ENCODE results near the gene RBM47.

Gene RBM47

GRCh38 chr4:40629401-40630334, at the start of gene RBM47:
TSS of gene RBM47 (minus strand) at chr4:40629864. CDS start at chr4:40438893, 190,971 bp downstream.
- H3K4me3 ChIP-seq (ENCODE audit: control insufficient read depth, low read depth, low read length): peak within 1 kb of the TSS; percentile 70
- TF ChIP-seq CTCF (IDR thresholded peaks at IDR 0.05; ENCODE audit: control insufficient read depth, insufficient read depth, low read depth, low read length, missing control alignments): no peak
- no peak for DNase-seq (ENCODE audit: low read depth)

- no peak for TF ChIP-seq CTCF (IDR thresholded peaks at IDR 0.05; ENCODE audit: control insufficient read depth, insufficient read depth, low read depth, low read length, missing control alignments)
- no peak for DNase-seq (ENCODE audit: low read depth)
- no peak overlapping the region for H3K4me3 ChIP-seq (ENCODE audit: control insufficient read depth, low read depth, low read length)
These were observed 48.8 kb upstream of the RBM47 start for GRCh38 chr4:40678421-40678820.

GRCh38 chr4:40675166-40675565, 45.5 kb upstream of the RBM47 start:
- TF ChIP-seq CTCF (IDR thresholded peaks at IDR 0.05; ENCODE audit: control insufficient read depth, insufficient read depth, low read depth, low read length, missing control alignments): no peak
- no peak for DNase-seq (ENCODE audit: low read depth)
- H3K4me3 ChIP-seq (ENCODE audit: control insufficient read depth, low read depth, low read length): no peak overlapping the region

GRCh38 chr4:40672528-40673522, 43.2 kb upstream of the RBM47 start:
- no peak for TF ChIP-seq CTCF (IDR thresholded peaks at IDR 0.05; ENCODE audit: control insufficient read depth, insufficient read depth, low read depth, low read length, missing control alignments)
- no peak overlapping the region for H3K4me3 ChIP-seq (ENCODE audit: control insufficient read depth, low read depth, low read length)
- DNase-seq (ENCODE audit: low read depth): peak; percentile 97

GRCh38 chr4:40669504-40669903, 39.8 kb upstream of the RBM47 start:
- no peak overlapping the region for H3K4me3 ChIP-seq (ENCODE audit: control insufficient read depth, low read depth, low read length)
- no peak for TF ChIP-seq CTCF (IDR thresholded peaks at IDR 0.05; ENCODE audit: control insufficient read depth, insufficient read depth, low read depth, low read length, missing control alignments)
- DNase-seq (ENCODE audit: low read depth): no peak

GRCh38 chr4:40665842-40666241, 36.2 kb upstream of the RBM47 start:
- no peak for DNase-seq (ENCODE audit: low read depth)
- H3K4me3 ChIP-seq (ENCODE audit: control insufficient read depth, low read depth, low read length): no peak overlapping the region
- no peak for TF ChIP-seq CTCF (IDR thresholded peaks at IDR 0.05; ENCODE audit: control insufficient read depth, insufficient read depth, low read depth, low read length, missing control alignments)
